ENCODE measurements around the gene TMEFF1. TPM values are rescaled to one million over a fixed set of nuclear protein-coding genes. Genes with fewer than 3 reads are reported as not detected.
A peak's percentile ranks its signal among the peaks of the same experiment; 100 is the strongest.
"Not testable (repeated sequence)": the region's sequence is repeated elsewhere in the genome, so short reads cannot be mapped to it uniquely, and the experiment has no call there.

TMEFF1 gene
- total RNA-seq, 1 donor from 2014 or later: 53.0 TPM

GRCh38 chr9:100486479-100487176 is 13.7 kb downstream of the TMEFF1 start:
- no peak for DNase-seq (ENCODE audit: low spot score in 2 of 2)
- FAIRE-seq: peak; percentile 26

- FAIRE-seq (peak; percentile 45), DNase-seq (ENCODE audit: low spot score in 2 of 2) (no peak)
Measured at GRCh38 chr9:100488177-100488576, 15.2 kb downstream of the TMEFF1 start.

GRCh38 chr9:100489836-100490235 is 16.9 kb downstream of the TMEFF1 start:
- FAIRE-seq (no peak), DNase-seq (ENCODE audit: low spot score in 2 of 2) (no peak)

- DNase-seq (ENCODE audit: low spot score in 2 of 2) (no peak), FAIRE-seq (no peak)
Measured at GRCh38 chr9:100492952-100493351, 20.0 kb downstream of the TMEFF1 start.

- FAIRE-seq (no peak), DNase-seq (ENCODE audit: low spot score in 2 of 2) (no peak)
Measured at GRCh38 chr9:100498592-100498991, 25.6 kb downstream of the TMEFF1 start.

- no peak for FAIRE-seq
Measured at GRCh38 chr9:100499460-100499859, 26.5 kb downstream of the TMEFF1 start.

GRCh38 chr9:100499866-100500265 is 26.9 kb downstream of the TMEFF1 start:
- FAIRE-seq (no peak), DNase-seq (ENCODE audit: low spot score in 2 of 2) (no peak)

More at GRCh38 chr9:100499460-100499859, 26.5 kb downstream of the TMEFF1 start:
- DNase-seq (ENCODE audit: low spot score in 2 of 2): no peak

GRCh38 chr9:100505564-100506159 is 32.7 kb downstream of the TMEFF1 start:
- DNase-seq (ENCODE audit: low spot score in 2 of 2): no peak
- FAIRE-seq: no peak

GRCh38 chr9:100507350-100507749 is 34.4 kb downstream of the TMEFF1 start:
- DNase-seq (ENCODE audit: low spot score in 2 of 2); FAIRE-seq: not testable (repeated sequence)

GRCh38 chr9:100511205-100511604 is 38.3 kb downstream of the TMEFF1 start:
- DNase-seq (ENCODE audit: low spot score in 2 of 2): no peak
- no peak for FAIRE-seq

GRCh38 chr9:100515578-100516494 is 42.9 kb downstream of the TMEFF1 start:
- DNase-seq (ENCODE audit: low spot score in 2 of 2) (no peak), FAIRE-seq (no peak)

GRCh38 chr9:100521282-100521681 is 48.3 kb downstream of the TMEFF1 start:
- no peak for FAIRE-seq

GRCh38 chr9:100525563-100525962 is 52.6 kb downstream of the TMEFF1 start:
- DNase-seq (ENCODE audit: low spot score in 2 of 2) (no peak), FAIRE-seq (no peak)

More at GRCh38 chr9:100521282-100521681, 48.3 kb downstream of the TMEFF1 start:
- DNase-seq (ENCODE audit: low spot score in 2 of 2): no peak

- not testable (repeated sequence) for DNase-seq (ENCODE audit: low spot score in 2 of 2); FAIRE-seq
Measured at GRCh38 chr9:100527180-100527794, 54.3 kb downstream of the TMEFF1 start.

- DNase-seq (ENCODE audit: low spot score in 2 of 2) (no peak), FAIRE-seq (no peak)
Measured at GRCh38 chr9:100534401-100534800, 61.5 kb downstream of the TMEFF1 start.

GRCh38 chr9:100540327-100540726 is 67.4 kb downstream of the TMEFF1 start:
- FAIRE-seq: no peak
- DNase-seq (ENCODE audit: low spot score in 2 of 2): no peak

GRCh38 chr9:100549048-100549447 is 76.1 kb downstream of the TMEFF1 start:
- FAIRE-seq (no peak), DNase-seq (ENCODE audit: low spot score in 2 of 2) (no peak)

- DNase-seq (ENCODE audit: low spot score in 2 of 2) (no peak), FAIRE-seq (no peak)
Measured at GRCh38 chr9:100554935-100555401, 82.0 kb downstream of the TMEFF1 start.

GRCh38 chr9:100555471-100555870 is 82.5 kb downstream of the TMEFF1 start:
- FAIRE-seq: no peak
- no peak for DNase-seq (ENCODE audit: low spot score in 2 of 2)

GRCh38 chr9:100557053-100557452 is 84.1 kb downstream of the TMEFF1 start:
- no peak for DNase-seq (ENCODE audit: low spot score in 2 of 2)
- FAIRE-seq: no peak

All from frontal cortex (tissue), 4 donors.